ENCODE measurements around the gene KCNMB2.

DNA sequence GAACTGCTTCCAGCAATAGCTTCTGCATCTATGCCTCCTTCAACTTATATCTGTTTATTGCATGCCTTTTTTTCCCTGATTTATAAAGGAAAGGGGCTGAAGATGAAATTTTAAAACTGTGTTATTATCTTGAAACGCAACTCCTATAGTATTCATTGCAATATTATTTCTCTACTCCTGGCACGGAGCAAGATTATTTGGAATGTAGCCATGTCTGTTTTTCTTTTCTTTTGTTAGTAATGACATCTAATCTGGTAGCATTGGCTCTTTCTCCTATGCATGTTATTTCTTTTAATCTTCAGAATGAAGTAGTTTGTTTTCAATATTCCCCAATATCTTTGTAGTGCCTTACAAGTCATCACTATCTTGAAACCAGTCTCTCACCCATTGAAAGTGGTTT is 33.6 kb downstream of the KCNMB2 start:
- TF ChIP-seq GATA2 (IDR thresholded peaks at IDR 0.05; ENCODE audit: low read depth, low read length) = no peak
- TF ChIP-seq GATA3 (IDR thresholded peaks at IDR 0.05; ENCODE audit: low read depth, low read length) = no peak

Data from SH-SY5Y (cell line).